Measurements from ENCODE around the gene GRIN2C. TPM values are rescaled to one million over a fixed set of nuclear protein-coding genes. Genes with fewer than 3 reads are reported as not detected.
A peak's percentile ranks its signal among the peaks of the same experiment; 100 is the strongest.

GRIN2C gene
- total and polyA plus RNA-seq, 9 donors = 0.11 to 0.82 (median 0.36) TPM

- Histone ChIP-seq H3K4me3 (no peak overlapping the region), H3K27ac (no peak overlapping the region), H3K9me3 (no peaks in the 10 kb centered on the region), H3K36me3 (no peaks in the 10 kb centered on the region), H3K4me1 (ENCODE audit: insufficient read depth) (peaks cover 8% of the 10 kb centered on the region), H3K27me3 (peaks cover 3% of the 10 kb centered on the region)
- WGBS, 3 donors = 24 to 26% (median 24%) methylated on average over 11 of the region's 11 CpGs
- intact Hi-C loops (cut with DNase I) = loop anchor here in 3 of 4 donors (2.0 to 10.0 kb wide), 5 partner anchors 73 to 123 kb away; partner anchors contain the start of gene NHERF1 (in 1 of the 3)
- TF ChIP-seq CTCF (IDR thresholded peaks at IDR 0.05) (peak; percentile 90 to 94 (median 93)), EP300 (IDR thresholded peaks at IDR 0.05) (no peak), POLR2A (IDR thresholded peaks at IDR 0.05) (no peak)
- peak; percentile 66 to 86 (median 83) for DNase-seq
These were observed 5.2 kb upstream of the GRIN2C start for GRCh38 chr17:74864866-74865395.

- Histone ChIP-seq H3K9me3 (no peaks in the 10 kb centered on the region), H3K36me3 (no peaks in the 10 kb centered on the region), H3K4me1 (ENCODE audit: insufficient read depth) (peaks cover 6% of the 10 kb centered on the region), H3K27ac (no peak overlapping the region), H3K27me3 (peaks cover 3% of the 10 kb centered on the region), H3K4me3 (no peak overlapping the region)
- DNase-seq = no peak
- intact Hi-C loops (cut with DNase I) = loop anchor here in 3 of 4 donors (2.0 to 10.0 kb wide), 4 partner anchors 72 to 117 kb away; partner anchors contain the start of gene NHERF1 (in 1 of the 3)
- whole genome bisulfite sequencing, 3 donors = 89 to 90% (median 89%) methylated on average over 15 of the region's 15 CpGs
- TF ChIP-seq POLR2A (IDR thresholded peaks at IDR 0.05) = no peak
- no peak for TF ChIP-seq CTCF (IDR thresholded peaks at IDR 0.05)
- no peak for TF ChIP-seq EP300 (IDR thresholded peaks at IDR 0.05)
These were observed 4.7 kb upstream of the GRIN2C start for GRCh38 chr17:74864297-74864865.

- Histone ChIP-seq H3K27ac (no peak overlapping the region), H3K36me3 (no peaks in the 10 kb centered on the region), H3K27me3 (peaks cover 3% of the 10 kb centered on the region), H3K9me3 (no peaks in the 10 kb centered on the region), H3K4me1 (ENCODE audit: insufficient read depth) (peaks cover 3% of the 10 kb centered on the region), H3K4me3 (no peak overlapping the region)
- DNase-seq = peak in 1 of 5 donors; percentile 40
- 85 to 89% (median 88%) methylated on average over 23 to 25 of the region's 25 CpGs for WGBS, 3 donors
- intact Hi-C loops (cut with DNase I) = loop anchor here in 3 of 4 donors (2.0 to 10.0 kb wide), 5 partner anchors 71 to 116 kb away; partner anchors contain the start of gene NHERF1 (in 1 of the 3)
- TF ChIP-seq EP300 (IDR thresholded peaks at IDR 0.05) (no peak), POLR2A (IDR thresholded peaks at IDR 0.05) (no peak), CTCF (IDR thresholded peaks at IDR 0.05) (no peak)
These were observed 4.0 kb upstream of the GRIN2C start for GRCh38 chr17:74863420-74864296.

GRCh38 chr17:74862919-74863318 lies 3.2 kb upstream of the GRIN2C start:
- peaks cover 3% of the 10 kb centered on the region for H3K4me1 ChIP-seq (ENCODE audit: insufficient read depth)
- WGBS, 3 donors = 74 to 93% (median 79%) methylated on average over 5 to 6 of the region's 6 CpGs
- TF ChIP-seq EP300 (IDR thresholded peaks at IDR 0.05) (no peak), CTCF (IDR thresholded peaks at IDR 0.05) (no peak), POLR2A (IDR thresholded peaks at IDR 0.05) (no peak)
- no peak overlapping the region for H3K27ac ChIP-seq
- peaks cover 3% of the 10 kb centered on the region for H3K27me3 ChIP-seq
- H3K9me3 ChIP-seq = no peaks in the 10 kb centered on the region
- H3K36me3 ChIP-seq = no peaks in the 10 kb centered on the region
- no peak for DNase-seq
- intact Hi-C loops (cut with DNase I) = loop anchor here in 2 of 4 donors (2.0 to 10.0 kb wide), 4 partner anchors 71 to 116 kb away; partner anchors contain the start of gene NHERF1 (in 1 of the 2)
- H3K4me3 ChIP-seq = no peak overlapping the region
